ENCODE data around the gene PHTF1.

DNA sequence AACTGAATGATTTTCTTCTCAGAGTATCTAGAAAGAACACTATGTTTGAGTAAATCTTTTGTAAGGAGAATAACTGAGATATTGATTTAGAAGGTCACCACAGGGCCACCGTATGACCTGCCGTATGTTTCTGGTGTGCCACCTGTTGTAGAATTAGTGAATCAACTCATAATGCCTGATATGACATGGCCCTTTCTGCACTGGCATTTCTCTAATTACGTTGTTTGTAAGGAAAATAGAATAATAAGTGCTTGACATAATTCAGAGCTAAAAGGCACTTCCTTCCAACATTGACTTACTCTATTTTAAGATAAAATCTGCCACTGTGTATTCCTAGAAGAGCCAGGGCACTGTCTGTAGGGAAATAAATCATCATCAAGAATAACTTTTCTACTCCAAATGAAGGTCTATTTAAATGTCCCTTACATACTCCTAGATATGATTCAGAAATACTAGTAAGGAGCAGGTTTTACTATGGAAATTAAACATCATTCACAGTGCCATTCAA, 101.7 kb downstream of the PHTF1 start:
- TF ChIP-seq BHLHE40 (IDR thresholded peaks at IDR 0.05; ENCODE audit: low read depth, low read length) (no peak), RAD21 (IDR thresholded peaks at IDR 0.05; ENCODE audit: low read length) (no peak), POLR2A (IDR thresholded peaks at IDR 0.05; ENCODE audit: low read depth, low read length) (no peak), MXI1 (IDR thresholded peaks at IDR 0.05; ENCODE audit: borderline replicate concordance, low read depth, low read length) (no peak), RFX5 (IDR thresholded peaks at IDR 0.05; ENCODE audit: low read depth, low read length) (no peak)
- TF ChIP-seq, protein P1, sequence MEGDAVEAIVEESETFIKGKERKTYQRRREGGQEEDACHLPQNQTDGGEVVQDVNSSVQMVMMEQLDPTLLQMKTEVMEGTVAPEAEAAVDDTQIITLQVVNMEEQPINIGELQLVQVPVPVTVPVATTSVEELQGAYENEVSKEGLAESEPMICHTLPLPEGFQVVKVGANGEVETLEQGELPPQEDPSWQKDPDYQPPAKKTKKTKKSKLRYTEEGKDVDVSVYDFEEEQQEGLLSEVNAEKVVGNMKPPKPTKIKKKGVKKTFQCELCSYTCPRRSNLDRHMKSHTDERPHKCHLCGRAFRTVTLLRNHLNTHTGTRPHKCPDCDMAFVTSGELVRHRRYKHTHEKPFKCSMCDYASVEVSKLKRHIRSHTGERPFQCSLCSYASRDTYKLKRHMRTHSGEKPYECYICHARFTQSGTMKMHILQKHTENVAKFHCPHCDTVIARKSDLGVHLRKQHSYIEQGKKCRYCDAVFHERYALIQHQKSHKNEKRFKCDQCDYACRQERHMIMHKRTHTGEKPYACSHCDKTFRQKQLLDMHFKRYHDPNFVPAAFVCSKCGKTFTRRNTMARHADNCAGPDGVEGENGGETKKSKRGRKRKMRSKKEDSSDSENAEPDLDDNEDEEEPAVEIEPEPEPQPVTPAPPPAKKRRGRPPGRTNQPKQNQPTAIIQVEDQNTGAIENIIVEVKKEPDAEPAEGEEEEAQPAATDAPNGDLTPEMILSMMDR (conservative IDR thresholded peaks at IDR 0.05; ENCODE audit: low read depth, low read length) = no peak
